Lung (tissue), 12 donors: ENCODE measurements around the gene DIO2. TPM values are rescaled to one million over a fixed set of nuclear protein-coding genes. Genes with fewer than 3 reads are reported as not detected.

Source experiments
- ATAC-seq: fragments of 200-7000 bp; cut with Tn5 transposase; one replicate; pipeline ENCODE4 v1.9.1; 2020; ENCODE audit warnings: moderate number of reproducible peaks; ENCODE audit not compliant: insufficient read depth, low FRiP score
- DNase-seq, 3 donors: peaks; one replicate each; pipeline ENCODE4 v3.0.0-alpha.2; 2013 to 2017
- H3K27ac ChIP-seq, 2 donors: one replicate each; pipeline ENCODE4 v1.5.1; 2013; ENCODE audit warnings: mild to moderate bottlenecking in 2 of 2, moderate library complexity in 2 of 2, control low read depth in 1 of 2, inconsistent platforms in 1 of 2, low read depth in 1 of 2, low read length in 1 of 2
- H3K27me3 ChIP-seq, 3 donors: one replicate each; pipeline ENCODE4 v1.5.1; 2013; ENCODE audit warnings: low read length in 2 of 3; ENCODE audit not compliant: control insufficient read depth in 3 of 3, insufficient read depth in 3 of 3
- H3K36me3 ChIP-seq, 4 donors: one replicate each; pipeline ENCODE4 v1.5.1; 2013; ENCODE audit warnings: low read length in 4 of 4, mild to moderate bottlenecking in 1 of 4, moderate library complexity in 1 of 4; ENCODE audit not compliant: control insufficient read depth in 4 of 4, insufficient read depth in 4 of 4
- H3K4me1 ChIP-seq, 5 donors: one replicate each; pipeline ENCODE4 v1.5.1; 2013; ENCODE audit warnings: low read length in 5 of 5, mild to moderate bottlenecking in 2 of 5, moderate library complexity in 1 of 5; ENCODE audit not compliant: control insufficient read depth in 5 of 5, insufficient read depth in 5 of 5
- H3K4me3 ChIP-seq: one replicate; pipeline ENCODE4 v1.5.1; 2013; ENCODE audit warnings: mild to moderate bottlenecking, control low read depth, moderate library complexity
- H3K9ac ChIP-seq, 2 donors: one replicate each; pipeline ENCODE4 v1.5.1; 2013; ENCODE audit warnings: low read length in 2 of 2, control low read depth in 1 of 2; ENCODE audit not compliant: insufficient read depth in 1 of 2
- H3K9me3 ChIP-seq, 4 donors: one replicate each; pipeline ENCODE4 v1.5.1; 2013; ENCODE audit warnings: low read length in 3 of 4, mild to moderate bottlenecking in 1 of 4, moderate library complexity in 1 of 4; ENCODE audit not compliant: control insufficient read depth in 4 of 4, insufficient read depth in 3 of 4
- CTCF ChIP-seq: IDR thresholded peaks from 2 replicates; pipeline ENCODE4 v1.5.1; 2012; ENCODE audit warnings: mild to moderate bottlenecking; ENCODE audit errors: control extremely low read depth, extremely low read depth
- WGBS, 2 donors: extraction: QIAGEN DNeasy Blood & Tissue Kit; methylation state at CpG; one replicate each; pipeline ENCODE4 v1.1.7; 2013; 5-methylcytosine and 5-hydroxymethylcytosine counted together
- polyA plus RNA-seq, 2 donors: library from polyadenylated mRNA; stranded (reverse); fragments of 200-250 nt; gene quantifications; one replicate each; pipeline ENCODE4 v1.2.1, GENCODE V29; 2013
- total RNA-seq, 2 donors: library from RNA; depleted of rRNA in 1 of 2; stranded (reverse); fragments of >200 nt in 1 of 2; gene quantifications; one replicate each; pipeline ENCODE4 v1.2.1, GENCODE V29; 2014 to 2021
- donor health status: control.
- donor health status: control.
- donor health status: Bipolar disorder and iron deficiency.
- donor health status: healthy.
- donor health status: DM: yes; HTN: yes; CAD: no.

DIO2 gene
- total and polyA plus RNA-seq, 4 donors = 0.18 to 1.4 (median 0.50) TPM

- H3K27me3 ChIP-seq = no peaks in the 10 kb centered on the region
- no peak overlapping the region for H3K4me3 ChIP-seq
- no peaks in the 10 kb centered on the region for H3K4me1 ChIP-seq
- ATAC-seq = no peak
- no peak overlapping the region for H3K9ac ChIP-seq
- H3K27ac ChIP-seq = no peak overlapping the region
- 73 to 79% methylated on average over 6 of the region's 6 CpGs for WGBS, 2 donors
- peaks cover 0 to 3% (median 0%) of the 10 kb centered on the region in 4 donors for H3K9me3 ChIP-seq
- TF ChIP-seq CTCF = no peak
- H3K36me3 ChIP-seq = no peaks in the 10 kb centered on the region
- DNase-seq = no peak
Observed at GRCh38 chr14:80167793-80168448, 43.4 kb downstream of the DIO2 start.

GRCh38 chr14:80164991-80165721 is 46.1 kb downstream of the DIO2 start:
- Histone ChIP-seq H3K4me1 (no peaks in the 10 kb centered on the region), H3K9me3 (peaks cover 0 to 3% (median 0%) of the 10 kb centered on the region in 4 donors), H3K27me3 (no peaks in the 10 kb centered on the region), H3K4me3 (no peak overlapping the region), H3K9ac (no peak overlapping the region), H3K27ac (no peak overlapping the region), H3K36me3 (no peaks in the 10 kb centered on the region)
- 87 to 89% methylated on average over 9 of the region's 9 CpGs for whole genome bisulfite sequencing, 2 donors
- ATAC-seq (no peak), DNase-seq (no peak)
- no peak for TF ChIP-seq CTCF

GRCh38 chr14:80152763-80153162 is 58.5 kb downstream of the DIO2 start:
- TF ChIP-seq CTCF = no peak
- DNase-seq (no peak), ATAC-seq (no peak)
- H3K36me3 ChIP-seq = no peaks in the 10 kb centered on the region
- 70 to 91% methylated on average over 1 of the region's 1 CpG for WGBS, 2 donors
- no peaks in the 10 kb centered on the region for H3K9me3 ChIP-seq
- no peak overlapping the region for H3K27ac ChIP-seq
- no peaks in the 10 kb centered on the region for H3K27me3 ChIP-seq
- no peak overlapping the region for H3K4me3 ChIP-seq
- no peaks in the 10 kb centered on the region for H3K4me1 ChIP-seq
- H3K9ac ChIP-seq = no peak overlapping the region
